GM19438 (cell line): Measurements from ENCODE around the gene KCNC3.

ENCODE experiments used
- ATAC-seq: cut with Tn5 transposase; IDR thresholded peaks from one replicate; pipeline ENCODE4 v1.9.1; 2021; ENCODE audit warnings: low read depth; ENCODE audit not compliant: unreplicated experiment

KCNC3 gene

DNA sequence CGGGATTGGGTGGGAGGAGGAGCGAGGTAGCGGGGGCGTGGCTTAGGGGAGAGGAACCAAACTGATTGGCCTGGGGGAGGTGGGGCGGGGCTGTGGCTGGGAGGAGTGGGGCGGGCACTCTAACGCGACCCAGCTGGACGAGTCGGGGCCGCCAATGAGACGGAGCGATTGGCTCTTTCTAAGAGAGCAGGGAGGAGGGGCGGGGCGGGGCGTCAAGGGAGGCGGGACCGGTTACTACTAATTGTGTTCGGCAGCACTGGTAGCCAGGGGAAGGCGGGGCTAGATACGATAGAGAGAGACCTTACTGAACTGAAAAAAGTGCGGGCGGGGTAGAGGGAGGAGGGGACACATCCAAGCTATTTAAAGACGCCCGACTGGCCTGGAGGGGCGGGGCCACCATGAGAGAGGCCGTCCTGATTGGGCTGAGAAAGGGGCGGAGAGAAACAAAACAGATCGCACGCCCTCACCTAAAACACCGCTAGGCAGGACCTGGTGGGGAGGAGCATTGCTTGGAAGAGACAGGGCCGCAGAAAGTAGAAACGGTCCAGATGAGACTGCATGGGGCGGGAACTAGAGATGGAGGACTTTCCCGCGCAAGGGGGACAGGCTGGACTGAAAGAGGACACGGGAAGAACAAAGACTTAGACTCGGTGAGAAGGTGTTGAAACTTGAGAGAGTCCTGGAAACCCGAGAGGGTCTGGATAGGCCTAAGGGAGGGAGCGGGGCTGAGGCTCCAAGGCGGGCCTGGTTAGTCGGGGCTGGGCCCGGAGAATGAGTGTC lies at the start of gene KCNC3:
KCNC3 (minus strand) TSS at position 232 of the 780 bp plus-strand sequence. CDS start 295 bp downstream, outside the sequence.
- peak; percentile 44 for ATAC-seq

DNA sequence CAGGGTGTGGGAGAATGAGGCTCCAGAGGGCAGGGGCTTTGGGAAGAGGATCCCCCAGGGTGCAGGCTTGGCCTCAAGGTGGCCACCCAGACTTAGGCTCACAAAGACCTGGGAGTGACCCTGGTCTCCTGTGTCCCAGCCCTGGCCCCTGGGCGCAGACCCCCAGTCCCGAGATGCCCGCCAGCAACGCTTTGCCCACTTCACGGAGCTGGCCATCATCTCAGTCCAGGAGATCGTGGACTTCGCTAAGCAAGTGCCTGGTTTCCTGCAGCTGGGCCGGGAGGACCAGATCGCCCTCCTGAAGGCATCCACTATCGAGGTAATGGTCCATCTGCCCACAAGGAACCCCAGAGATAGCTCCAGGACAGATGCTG lies 49.7 kb upstream of the KCNC3 start:
- no peak for ATAC-seq

- no peak for ATAC-seq
Measured at GRCh38 chr19:50378169-50378862, 49.1 kb upstream of the KCNC3 start.

GRCh38 chr19:50377517-50377916 lies 48.3 kb upstream of the KCNC3 start:
- ATAC-seq: no peak

- ATAC-seq: no peak
Measured at GRCh38 chr19:50377051-50377461, 47.9 kb upstream of the KCNC3 start.

- peak; percentile 79 for ATAC-seq
Measured at GRCh38 chr19:50376166-50377050, 47.2 kb upstream of the KCNC3 start, which contains the start of gene NR1H2. Gene NR1H2 (plus strand): TSS chr19:50376457. CDS start chr19:50377606, 1,149 bp downstream.

DNA sequence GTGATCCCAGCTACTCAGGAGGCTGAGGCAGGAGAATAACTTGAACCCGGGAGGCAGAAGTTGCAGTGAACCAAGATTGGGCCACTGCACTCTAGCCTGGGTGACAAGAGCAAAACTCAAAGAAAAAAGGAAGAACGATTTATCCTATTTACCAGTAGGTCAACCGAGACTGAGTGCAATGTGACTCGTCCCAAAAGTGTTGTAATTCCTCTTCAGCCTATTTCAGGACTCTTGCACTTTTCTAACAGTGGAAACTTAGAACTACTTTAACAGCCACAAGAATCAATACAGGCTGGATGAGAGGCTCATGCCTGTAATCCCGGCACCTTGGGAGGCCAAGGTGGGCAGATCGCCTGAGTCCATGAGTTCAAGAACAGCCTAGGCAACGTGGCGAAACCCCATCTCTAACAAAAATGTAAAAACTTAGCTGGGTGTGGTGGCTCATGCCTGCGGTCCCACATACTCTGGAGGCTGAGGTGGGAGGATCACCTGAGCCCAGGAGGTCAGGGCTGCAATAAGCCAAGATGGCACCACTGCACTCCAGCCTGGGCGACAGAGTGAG lies 42.8 kb upstream of the KCNC3 start:
- no peak for ATAC-seq

GRCh38 chr19:50368649-50369570 lies 39.7 kb upstream of the KCNC3 start:
- no peak for ATAC-seq

GRCh38 chr19:50365434-50366306 lies 36.5 kb upstream of the KCNC3 start, which contains the start of gene NAPSA:
Gene NAPSA (minus strand): TSS chr19:50365639. CDS start chr19:50365621, 18 bp downstream.
- ATAC-seq: no peak

GRCh38 chr19:50362656-50363424 lies 33.7 kb upstream of the KCNC3 start:
- no peak for ATAC-seq

DNA sequence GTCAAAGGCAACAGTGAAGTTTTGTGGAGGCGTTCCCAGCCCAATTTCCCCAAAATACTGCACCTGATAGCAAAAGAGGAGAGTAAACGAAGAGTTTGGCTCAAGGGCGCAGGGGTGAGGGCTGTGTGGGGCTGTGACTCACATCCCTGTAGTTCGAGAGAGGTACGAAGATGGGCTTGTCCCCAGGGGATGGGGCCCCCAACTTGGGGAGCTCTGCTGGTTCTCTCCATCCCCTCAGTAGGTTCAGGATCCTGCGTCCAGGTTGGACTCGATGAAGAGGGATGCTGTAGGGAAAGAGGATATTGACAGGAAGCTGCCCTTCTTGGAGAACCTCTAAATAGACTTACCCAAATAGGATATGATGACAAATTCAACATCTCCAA lies 32.8 kb upstream of the KCNC3 start:
- ATAC-seq: no peak

DNA sequence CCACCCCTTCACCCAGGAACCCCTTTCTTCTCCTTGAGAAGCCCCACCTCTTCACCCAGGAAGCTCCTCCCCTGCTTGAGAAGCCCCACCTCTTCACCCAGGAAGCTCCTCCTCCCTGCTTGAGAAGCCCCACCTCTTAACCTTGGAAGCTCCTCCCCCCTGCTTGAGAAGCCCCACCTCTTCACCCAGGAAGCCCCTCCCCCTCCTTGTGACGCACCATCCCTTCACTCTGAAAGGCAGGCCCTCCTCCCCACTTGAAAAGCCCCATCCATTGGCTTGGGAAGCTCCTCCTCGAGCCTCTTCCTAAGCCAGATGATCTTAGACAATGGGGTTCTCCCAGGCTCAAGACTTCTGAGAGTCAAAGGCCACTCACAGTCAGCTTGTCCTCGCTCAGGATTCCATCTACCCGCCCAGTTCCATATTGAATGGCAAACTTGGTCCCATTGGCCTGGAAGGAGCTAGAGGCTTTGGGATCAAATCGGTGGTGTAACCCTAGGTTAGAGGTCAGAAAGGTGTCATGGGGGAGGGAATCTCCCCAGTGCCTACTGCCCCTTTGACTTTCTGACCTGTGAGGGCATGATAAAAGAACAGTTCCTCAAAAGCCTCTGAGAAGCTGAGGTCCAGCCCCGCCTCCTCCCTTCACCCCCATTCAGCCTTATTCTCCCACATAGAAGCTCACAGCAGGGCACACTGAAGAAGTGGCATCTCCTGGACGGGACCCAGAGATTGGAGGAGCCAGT lies 32.3 kb upstream of the KCNC3 start:
- no peak for ATAC-seq

DNA sequence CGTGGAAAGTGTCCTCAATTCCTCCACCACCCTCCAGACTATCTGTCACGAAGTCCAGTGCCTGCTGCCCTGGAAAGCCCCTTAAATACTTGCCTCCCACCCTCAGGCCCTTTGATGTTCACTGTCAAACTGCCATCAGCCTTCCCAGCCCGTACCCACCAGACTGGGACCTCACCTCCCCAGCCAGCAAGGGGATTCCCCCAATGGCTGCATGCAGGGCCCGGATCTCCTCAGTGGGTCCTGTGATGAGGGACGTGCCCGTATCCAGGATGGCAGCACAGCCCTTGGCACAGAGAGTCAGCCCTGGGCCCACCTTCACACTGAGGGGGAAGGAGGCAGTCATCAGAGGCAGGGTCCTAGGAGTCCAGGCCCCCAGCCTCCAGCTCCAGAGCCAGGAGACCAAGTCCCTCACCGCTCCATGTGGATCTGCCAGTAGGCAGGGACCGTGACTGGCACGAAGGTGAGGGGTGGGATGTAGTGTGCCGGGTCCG lies 30.2 kb upstream of the KCNC3 start:
- no peak for ATAC-seq

DNA sequence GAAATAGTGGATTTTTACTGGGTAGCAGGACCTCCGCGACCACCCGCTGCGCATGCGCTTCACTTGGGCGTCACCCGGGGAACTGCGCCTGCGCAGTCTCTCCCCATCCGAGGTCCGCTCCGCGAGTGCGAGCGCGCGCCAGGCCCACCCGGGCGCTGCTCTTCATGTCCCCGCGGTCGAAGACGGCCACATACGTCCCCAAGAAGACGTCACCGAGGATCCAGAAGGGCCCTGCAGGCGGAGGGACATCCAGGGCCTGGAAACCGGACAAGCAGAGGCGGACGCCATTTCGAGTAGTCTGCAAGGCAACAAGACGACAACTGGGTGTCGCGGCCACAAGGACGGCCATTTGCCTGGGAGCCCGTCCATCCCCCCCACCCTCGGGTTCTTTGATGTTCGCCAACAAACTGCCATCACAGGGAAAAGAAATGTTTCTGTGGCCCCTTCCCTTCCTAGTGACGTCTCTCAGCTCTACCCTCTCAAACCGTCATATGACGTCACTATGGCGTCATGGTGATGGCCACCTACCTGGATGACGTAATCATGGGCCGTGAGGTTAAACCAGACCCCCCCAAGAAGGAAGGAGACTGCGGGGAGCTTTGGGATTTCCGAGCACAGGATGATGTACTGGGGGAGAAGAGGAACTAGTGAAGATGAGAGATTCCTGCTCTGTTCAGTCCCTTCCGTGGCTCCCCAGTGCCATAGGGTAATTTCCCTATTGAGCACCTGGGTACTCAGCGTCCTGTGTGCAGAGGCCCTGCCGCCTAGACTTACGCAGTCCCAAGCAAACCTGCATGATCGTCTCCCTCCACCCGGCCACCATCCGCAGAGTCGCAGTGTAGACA lies 29.5 kb upstream of the KCNC3 start:
- ATAC-seq: no peak

DNA sequence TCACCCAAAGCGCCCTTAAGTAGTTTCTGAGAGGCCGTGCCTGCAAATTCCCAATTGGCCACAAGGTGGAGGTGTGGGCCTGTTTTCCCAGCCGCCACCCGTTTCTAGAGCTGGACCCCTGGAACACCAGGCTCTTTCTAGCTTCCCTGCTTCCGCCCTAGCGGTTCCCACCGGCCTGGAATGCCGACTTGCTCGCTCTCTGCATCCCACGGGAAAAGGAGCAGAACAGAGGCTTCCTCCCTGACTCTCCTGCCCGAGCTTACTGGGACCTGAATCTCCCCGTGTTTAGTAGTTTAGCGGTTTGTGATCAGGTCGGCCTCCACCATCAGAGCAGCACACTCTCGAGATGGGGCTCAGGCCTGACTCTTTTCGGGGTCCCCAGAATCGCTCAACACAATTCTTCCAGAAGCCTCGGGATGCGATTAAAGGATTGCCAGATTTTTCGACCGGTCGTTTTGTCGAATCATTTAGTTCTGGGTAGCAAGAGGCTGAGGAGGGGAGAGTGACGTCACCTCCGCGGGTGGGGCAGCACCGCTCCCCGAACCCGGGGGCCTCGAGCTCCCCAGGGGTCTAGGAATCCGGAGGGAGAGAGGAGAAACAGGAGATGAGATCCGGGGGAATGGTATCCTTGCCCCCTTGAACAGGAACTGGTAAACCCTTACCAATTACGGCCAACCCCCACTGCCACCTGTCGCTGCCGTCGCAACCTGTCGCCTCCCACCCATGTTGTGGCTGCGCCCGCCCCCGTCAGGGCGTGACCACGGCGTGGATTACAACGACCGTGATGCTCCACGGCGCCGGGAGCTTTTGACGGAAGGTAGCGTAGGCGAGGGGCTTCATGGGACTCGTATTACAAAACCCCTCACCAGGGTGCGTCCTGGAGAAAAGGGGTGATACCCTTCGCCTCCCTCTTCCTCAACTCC lies 28.3 kb upstream of the KCNC3 start:
- ATAC-seq: no peak
